Tibial artery (tissue), 4 donors: ENCODE results near the gene COPS6.

Experiments
- DNase-seq, 2 donors: peaks; one replicate each; pipeline ENCODE4 v3.0.0-alpha.2; 2019
- H3K27ac ChIP-seq, 2 donors: fragments of 200-600 bp; sonication (generic) in 1 of 2; 1 replicate in 1 of 2; 2 replicates in 1 of 2; pipeline ENCODE4 v1.5.1; 2018 to 2019; ENCODE audit warnings: mild to moderate bottlenecking in 1 of 2
- H3K27me3 ChIP-seq, 2 donors: fragments of 200-600 bp; sonication (generic) in 1 of 2; one replicate each; pipeline versions ENCODE4 v1.5.1 to v1.6.0; 2016 to 2019
- H3K36me3 ChIP-seq, 3 donors: fragments of 200-600 bp; sonication (generic) in 2 of 3; one replicate each; pipeline ENCODE4 v1.5.1; 2016 to 2019; ENCODE audit warnings: mild to moderate bottlenecking in 2 of 3
- H3K4me1 ChIP-seq, 4 donors: fragments of 200-600 bp; sonication (generic) in 2 of 4; 1 replicate in 3 of 4; 2 replicates in 1 of 4; pipeline ENCODE4 v1.5.1; 2016 to 2019
- H3K4me3 ChIP-seq, 2 donors: fragments of 200-600 bp; sonication (generic) in 1 of 2; 1 replicate in 1 of 2; 2 replicates in 1 of 2; pipeline ENCODE4 v1.5.1; 2018 to 2019; ENCODE audit warnings: mild to moderate bottlenecking in 2 of 2
- H3K9me3 ChIP-seq, 3 donors: fragments of 200-600 bp; sonication (generic) in 1 of 3; one replicate each; pipeline ENCODE4 v1.5.1; 2016 to 2019
- intact Hi-C: fragments of 100-400 bp; cut with DNase I; formaldehyde crosslinking; loops from one replicate; pipeline ENCODE4 v1.15.0; 2023; ENCODE audit warnings: low total_unique reads
- TF ChIP-seq, protein P1 (sequence below), 2 experiments: fragments of 200-600 bp in 1 of 2; fragments of 450-650 bp in 1 of 2; IDR thresholded peaks; one replicate each; pipeline ENCODE4 v1.5.1; 2017 to 2019; ENCODE audit warnings: antibody characterized with exemption in 2 of 2, mild to moderate bottlenecking in 1 of 2, moderate library complexity in 1 of 2

COPS6 gene

DNA sequence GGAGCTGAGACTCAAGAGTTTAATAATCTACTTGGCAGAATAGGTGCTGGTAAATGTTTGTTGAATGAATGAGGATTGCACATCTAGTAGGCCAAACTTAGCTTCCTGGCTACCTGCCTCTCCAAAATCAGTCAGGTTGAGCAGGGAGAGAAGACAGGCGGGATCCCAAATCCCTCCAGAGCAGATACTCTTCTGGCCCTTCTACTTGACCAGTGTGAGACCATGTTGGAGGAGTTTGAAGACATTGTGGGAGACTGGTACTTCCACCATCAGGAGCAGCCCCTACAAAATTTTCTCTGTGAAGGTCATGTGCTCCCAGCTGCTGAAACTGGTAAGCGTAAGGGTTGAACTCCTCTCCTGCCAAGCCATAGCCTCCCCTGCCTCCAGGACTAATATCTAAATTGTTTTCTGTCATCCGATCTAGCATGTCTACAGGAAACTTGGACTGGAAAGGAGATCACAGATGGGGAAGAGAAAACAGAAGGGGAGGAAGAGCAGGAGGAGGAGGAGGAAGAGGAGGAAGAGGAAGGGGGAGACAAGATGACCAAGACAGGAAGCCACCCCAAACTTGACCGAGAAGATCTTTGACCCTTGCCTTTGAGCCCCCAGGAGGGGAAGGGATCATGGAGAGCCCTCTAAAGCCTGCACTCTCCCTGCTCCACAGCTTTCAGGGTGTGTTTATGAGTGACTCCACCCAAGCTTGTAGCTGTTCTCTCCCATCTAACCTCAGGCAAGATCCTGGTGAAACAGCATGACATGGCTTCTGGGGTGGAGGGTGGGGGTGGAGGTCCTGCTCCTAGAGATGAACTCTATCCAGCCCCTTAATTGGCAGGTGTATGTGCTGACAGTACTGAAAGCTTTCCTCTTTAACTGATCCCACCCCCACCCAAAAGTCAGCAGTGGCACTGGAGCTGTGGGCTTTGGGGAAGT is 35.8 kb downstream of the COPS6 start:
- TF ChIP-seq, protein P1, sequence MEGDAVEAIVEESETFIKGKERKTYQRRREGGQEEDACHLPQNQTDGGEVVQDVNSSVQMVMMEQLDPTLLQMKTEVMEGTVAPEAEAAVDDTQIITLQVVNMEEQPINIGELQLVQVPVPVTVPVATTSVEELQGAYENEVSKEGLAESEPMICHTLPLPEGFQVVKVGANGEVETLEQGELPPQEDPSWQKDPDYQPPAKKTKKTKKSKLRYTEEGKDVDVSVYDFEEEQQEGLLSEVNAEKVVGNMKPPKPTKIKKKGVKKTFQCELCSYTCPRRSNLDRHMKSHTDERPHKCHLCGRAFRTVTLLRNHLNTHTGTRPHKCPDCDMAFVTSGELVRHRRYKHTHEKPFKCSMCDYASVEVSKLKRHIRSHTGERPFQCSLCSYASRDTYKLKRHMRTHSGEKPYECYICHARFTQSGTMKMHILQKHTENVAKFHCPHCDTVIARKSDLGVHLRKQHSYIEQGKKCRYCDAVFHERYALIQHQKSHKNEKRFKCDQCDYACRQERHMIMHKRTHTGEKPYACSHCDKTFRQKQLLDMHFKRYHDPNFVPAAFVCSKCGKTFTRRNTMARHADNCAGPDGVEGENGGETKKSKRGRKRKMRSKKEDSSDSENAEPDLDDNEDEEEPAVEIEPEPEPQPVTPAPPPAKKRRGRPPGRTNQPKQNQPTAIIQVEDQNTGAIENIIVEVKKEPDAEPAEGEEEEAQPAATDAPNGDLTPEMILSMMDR (IDR thresholded peaks at IDR 0.05): no peak
- no peak for DNase-seq
- intact Hi-C loops: no loop called here
- H3K4me1 ChIP-seq: peaks cover 0 to 37% (median 18%) of the 10 kb centered on the region in 4 donors
- H3K27ac ChIP-seq: no peak overlapping the region
- no peak overlapping the region for H3K4me3 ChIP-seq
- H3K27me3 ChIP-seq: no peaks in the 10 kb centered on the region
- no peaks in the 10 kb centered on the region for H3K9me3 ChIP-seq
- peaks cover 0 to 27% (median 4%) of the 10 kb centered on the region in 3 donors for H3K36me3 ChIP-seq

DNA sequence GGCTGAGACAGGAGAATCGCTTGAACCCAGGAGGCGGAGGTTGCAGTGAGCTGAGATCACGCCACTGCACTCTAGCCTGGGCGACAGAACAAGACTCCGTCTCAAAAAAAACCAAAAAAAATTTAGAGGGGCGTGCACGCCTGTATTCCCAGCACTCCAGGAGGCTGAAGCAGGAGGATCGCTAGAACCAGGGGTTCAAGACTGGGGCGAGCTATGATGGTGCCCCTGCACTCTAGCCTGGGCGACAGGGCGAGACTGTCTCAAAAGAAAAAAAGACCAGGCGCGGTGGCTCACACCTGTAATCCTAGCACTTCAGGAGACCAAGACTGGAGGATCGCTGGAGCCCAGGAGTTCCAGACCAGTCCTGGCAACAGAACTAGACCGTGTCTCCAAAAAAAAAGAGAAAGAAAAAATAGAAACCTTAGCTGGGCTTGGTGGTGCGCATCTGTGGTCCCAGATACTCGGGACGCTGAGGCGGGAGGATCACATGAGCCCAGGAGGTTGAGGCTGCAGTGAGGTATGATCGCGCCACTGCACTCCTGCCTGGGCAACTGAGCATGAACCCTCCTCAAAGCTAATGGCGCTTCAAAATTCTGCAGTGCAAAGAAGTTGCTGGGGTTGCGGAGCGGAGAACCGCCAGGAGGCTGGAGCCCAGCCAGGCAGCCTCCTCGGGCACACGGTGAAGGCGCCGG is 37.6 kb downstream of the COPS6 start:
- intact Hi-C loops: loop anchor here (2.0 kb wide), 1 partner anchor 26 kb away; the partner anchor contains the start of genes AP4M1 and MCM7
- Histone ChIP-seq H3K27ac (peak overlapping the region; percentile 82 to 87), H3K36me3 (peaks cover 0 to 27% (median 4%) of the 10 kb centered on the region in 3 donors), H3K27me3 (no peaks in the 10 kb centered on the region), H3K4me1 (peaks cover 0 to 35% (median 14%) of the 10 kb centered on the region in 4 donors), H3K4me3 (peak overlapping the region; percentile 68 to 88), H3K9me3 (no peaks in the 10 kb centered on the region)
- DNase-seq: no peak
- TF ChIP-seq, protein P1 (IDR thresholded peaks at IDR 0.05): peak in 1 of 2 experiments; percentile 16

DNA sequence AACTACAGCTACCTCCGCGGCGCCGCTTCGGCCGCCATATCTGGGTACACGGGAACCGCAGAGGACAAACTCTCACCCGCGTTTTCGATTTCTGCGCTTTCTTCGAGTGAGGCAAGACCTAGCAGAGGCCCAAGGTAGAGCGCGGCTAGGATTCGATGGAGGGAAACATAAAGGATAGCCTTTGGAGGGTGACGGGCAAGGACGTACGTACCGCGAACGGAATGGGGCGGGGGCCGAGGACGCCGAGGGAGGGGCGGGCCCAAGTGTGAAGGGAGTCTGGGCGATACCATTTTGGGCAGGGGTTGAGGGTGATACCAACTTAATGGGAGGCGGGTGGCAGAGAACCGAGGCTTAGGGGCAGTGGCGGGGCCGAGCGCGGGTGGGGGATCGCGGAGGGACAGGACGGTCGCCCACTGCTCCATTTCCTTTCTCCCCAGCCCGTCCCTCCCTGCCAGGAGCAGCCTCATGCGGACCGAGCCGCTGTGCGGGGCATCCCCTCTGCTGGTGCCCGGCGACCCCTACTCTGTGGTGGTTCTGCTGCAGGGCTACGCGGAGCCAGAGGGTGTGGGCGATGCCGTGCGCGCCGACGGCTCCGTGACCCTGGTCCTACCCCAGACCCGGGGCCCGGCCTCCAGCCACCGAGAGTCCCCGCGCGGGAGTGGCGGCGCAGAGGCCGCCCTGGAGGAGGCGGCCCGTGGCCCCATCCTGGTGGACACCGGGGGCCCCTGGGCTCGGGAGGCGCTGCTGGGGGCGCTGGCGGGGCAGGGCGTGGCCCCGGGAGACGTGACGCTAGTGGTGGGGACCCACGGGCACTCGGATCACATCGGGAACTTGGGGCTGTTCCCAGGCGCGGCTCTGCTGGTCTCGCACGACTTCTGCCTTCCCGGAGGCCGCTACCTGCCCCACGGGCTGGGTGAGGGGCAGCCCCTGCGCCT is 38.4 kb downstream of the COPS6 start, which contains the start of gene MBLAC1:
Gene MBLAC1 (plus strand): TSS at position 37 of the 935 bp plus-strand sequence. CDS start 429 bp downstream, at position 466.
- Histone ChIP-seq H3K9me3 (no peaks in the 10 kb centered on the region), H3K36me3 (peaks cover 0 to 25% (median 4%) of the 10 kb centered on the region in 3 donors), H3K27ac (peak within 1 kb of the TSS; percentile 82 to 87), H3K4me3 (peak within 1 kb of the TSS; percentile 68 to 88), H3K27me3 (no peaks in the 10 kb centered on the region), H3K4me1 (peaks cover 0 to 34% (median 15%) of the 10 kb centered on the region in 4 donors)
- intact Hi-C loops: loop anchor here (2.0 kb wide), 1 partner anchor 26 kb away; the partner anchor contains the start of genes AP4M1 and MCM7
- TF ChIP-seq, protein P1 (IDR thresholded peaks at IDR 0.05): peak in 1 of 2 experiments; percentile 2
- DNase-seq: peak; percentile 86 to 93

DNA sequence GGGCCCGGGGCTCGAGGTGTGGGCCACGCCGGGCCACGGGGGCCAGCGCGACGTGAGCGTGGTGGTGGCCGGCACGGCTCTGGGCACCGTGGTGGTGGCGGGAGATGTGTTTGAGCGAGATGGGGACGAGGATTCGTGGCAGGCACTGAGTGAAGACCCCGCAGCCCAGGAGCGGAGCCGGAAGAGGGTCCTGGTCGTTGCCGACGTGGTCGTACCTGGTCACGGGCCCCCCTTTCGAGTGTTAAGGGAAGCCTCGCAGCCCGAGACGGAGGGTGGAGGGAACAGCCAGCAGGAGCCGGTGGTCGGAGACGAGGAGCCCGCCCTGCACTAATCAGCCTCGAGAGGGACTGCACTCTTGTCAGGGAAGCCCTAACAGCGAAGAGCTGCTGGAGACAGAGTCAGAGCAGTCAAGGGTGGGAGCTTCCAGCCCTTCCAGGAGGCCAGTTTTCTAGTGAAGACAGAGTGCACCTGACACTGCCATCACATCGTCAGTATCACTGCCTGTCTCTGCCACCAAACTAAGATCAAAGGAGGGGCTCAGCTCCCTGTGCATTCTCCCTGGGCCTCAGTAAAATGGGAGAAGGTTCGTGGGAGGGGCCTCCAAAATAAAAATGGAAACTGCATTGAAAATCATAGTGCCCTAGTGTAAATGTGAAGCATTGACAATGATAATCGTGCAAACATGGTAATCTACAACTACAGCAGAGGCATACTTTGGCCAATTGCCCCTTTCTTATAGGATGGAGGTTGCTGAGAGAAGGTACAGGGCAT is 39.3 kb downstream of the COPS6 start:
- DNase-seq: no peak
- intact Hi-C loops: loop anchor here (2.0 kb wide), 1 partner anchor 27 kb away; the partner anchor contains the start of genes AP4M1 and MCM7
- peak overlapping the region; percentile 68 to 88 for H3K4me3 ChIP-seq
- TF ChIP-seq, protein P1 (IDR thresholded peaks at IDR 0.05): no peak
- no peaks in the 10 kb centered on the region for H3K27me3 ChIP-seq
- peaks cover 0 to 31% (median 15%) of the 10 kb centered on the region in 4 donors for H3K4me1 ChIP-seq
- peak overlapping the region; percentile 82 to 87 for H3K27ac ChIP-seq
- peaks cover 0 to 16% (median 4%) of the 10 kb centered on the region in 3 donors for H3K36me3 ChIP-seq
- no peaks in the 10 kb centered on the region for H3K9me3 ChIP-seq
